ENCODE measurements around the gene ALK. TPM values are rescaled to one million over a fixed set of nuclear protein-coding genes. Genes with fewer than 3 reads are reported as not detected.

ALK gene
- total RNA-seq, 1 donor, result under 0.01 TPM

DNA sequence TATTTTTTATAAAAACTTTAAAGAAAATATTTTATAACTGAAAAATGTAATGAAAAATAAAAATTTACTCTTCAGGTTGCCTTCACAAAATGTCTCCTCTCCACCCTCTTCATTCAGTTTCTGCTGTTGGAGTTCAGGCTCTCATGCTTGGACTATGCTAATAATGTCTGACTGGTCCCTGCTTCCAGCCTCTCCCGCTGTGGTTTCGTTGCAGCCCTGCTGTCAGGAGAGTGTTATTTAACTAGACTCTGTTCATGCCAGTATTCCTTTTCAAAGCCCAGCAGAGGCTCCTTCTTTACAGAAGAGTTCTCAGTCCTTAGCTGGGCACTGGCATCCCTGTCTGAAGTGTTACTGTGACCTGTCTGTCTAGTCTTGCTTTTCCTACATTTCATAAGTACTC, 765.8 kb downstream of the ALK start:
- H3K4me1 ChIP-seq (ENCODE audit: insufficient read depth, low read length), result no peaks in the 10 kb centered on the region
- no peak overlapping the region for H3K4me2 ChIP-seq (ENCODE audit: insufficient read depth, low read length)
- H3K9me3 ChIP-seq (ENCODE audit: low read depth, low read length), result no peaks in the 10 kb centered on the region
- H3K79me2 ChIP-seq (ENCODE audit: insufficient read depth, low read length), result no peaks in the 10 kb centered on the region
- no peak overlapping the region for H2AFZ ChIP-seq (ENCODE audit: low read length)
- TF ChIP-seq, protein P1, sequence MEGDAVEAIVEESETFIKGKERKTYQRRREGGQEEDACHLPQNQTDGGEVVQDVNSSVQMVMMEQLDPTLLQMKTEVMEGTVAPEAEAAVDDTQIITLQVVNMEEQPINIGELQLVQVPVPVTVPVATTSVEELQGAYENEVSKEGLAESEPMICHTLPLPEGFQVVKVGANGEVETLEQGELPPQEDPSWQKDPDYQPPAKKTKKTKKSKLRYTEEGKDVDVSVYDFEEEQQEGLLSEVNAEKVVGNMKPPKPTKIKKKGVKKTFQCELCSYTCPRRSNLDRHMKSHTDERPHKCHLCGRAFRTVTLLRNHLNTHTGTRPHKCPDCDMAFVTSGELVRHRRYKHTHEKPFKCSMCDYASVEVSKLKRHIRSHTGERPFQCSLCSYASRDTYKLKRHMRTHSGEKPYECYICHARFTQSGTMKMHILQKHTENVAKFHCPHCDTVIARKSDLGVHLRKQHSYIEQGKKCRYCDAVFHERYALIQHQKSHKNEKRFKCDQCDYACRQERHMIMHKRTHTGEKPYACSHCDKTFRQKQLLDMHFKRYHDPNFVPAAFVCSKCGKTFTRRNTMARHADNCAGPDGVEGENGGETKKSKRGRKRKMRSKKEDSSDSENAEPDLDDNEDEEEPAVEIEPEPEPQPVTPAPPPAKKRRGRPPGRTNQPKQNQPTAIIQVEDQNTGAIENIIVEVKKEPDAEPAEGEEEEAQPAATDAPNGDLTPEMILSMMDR (IDR thresholded peaks at IDR 0.05; ENCODE audit: extremely low read depth, low read depth, low read length), result no peak
- H3K36me3 ChIP-seq (ENCODE audit: insufficient read depth, low read length), result peaks cover 66% of the 10 kb centered on the region
- H3K4me3 ChIP-seq (ENCODE audit: insufficient read depth, low read length), result no peak overlapping the region
- DNase-seq (ENCODE audit: insufficient read length, low spot score, missing footprints), result no peak
- no peak overlapping the region for H3K27ac ChIP-seq (ENCODE audit: low read depth, low read length)
- no peaks in the 10 kb centered on the region for H3K27me3 ChIP-seq (ENCODE audit: insufficient read depth, low read length)
- no peaks in the 10 kb centered on the region for H4K20me1 ChIP-seq (ENCODE audit: insufficient read depth, low read length)

DNA sequence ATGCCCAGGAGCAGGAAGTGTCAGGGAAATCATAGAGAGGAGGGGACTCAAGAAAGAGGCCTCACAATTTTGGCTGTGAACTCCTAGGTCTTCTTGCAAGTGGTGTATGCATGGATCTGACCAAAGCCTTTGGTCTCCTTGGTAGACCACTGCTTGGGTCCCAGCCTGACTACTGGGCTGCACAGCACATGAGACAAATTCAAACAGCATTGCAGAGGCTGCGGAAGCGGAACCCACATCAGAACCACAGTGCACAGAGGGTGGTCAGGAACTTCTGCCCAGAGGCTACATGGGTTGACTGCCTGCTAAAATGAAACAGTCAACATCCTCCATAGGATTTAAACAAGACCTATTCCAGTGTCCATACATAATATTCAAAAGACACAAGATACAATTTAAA, 766.8 kb downstream of the ALK start:
- Histone ChIP-seq H3K4me3 (ENCODE audit: insufficient read depth, low read length) (no peak overlapping the region), H3K4me1 (ENCODE audit: insufficient read depth, low read length) (no peaks in the 10 kb centered on the region), H3K9me3 (ENCODE audit: low read depth, low read length) (no peaks in the 10 kb centered on the region), H2AFZ (ENCODE audit: low read length) (no peak overlapping the region), H3K27ac (ENCODE audit: low read depth, low read length) (no peak overlapping the region), H3K79me2 (ENCODE audit: insufficient read depth, low read length) (no peaks in the 10 kb centered on the region), H3K27me3 (ENCODE audit: insufficient read depth, low read length) (no peaks in the 10 kb centered on the region), H3K4me2 (ENCODE audit: insufficient read depth, low read length) (no peak overlapping the region), H3K36me3 (ENCODE audit: insufficient read depth, low read length) (peaks cover 57% of the 10 kb centered on the region), H4K20me1 (ENCODE audit: insufficient read depth, low read length) (no peaks in the 10 kb centered on the region)
- TF ChIP-seq, protein P1 (IDR thresholded peaks at IDR 0.05; ENCODE audit: extremely low read depth, low read depth, low read length), result no peak
- no peak for DNase-seq (ENCODE audit: insufficient read length, low spot score, missing footprints)

DNA sequence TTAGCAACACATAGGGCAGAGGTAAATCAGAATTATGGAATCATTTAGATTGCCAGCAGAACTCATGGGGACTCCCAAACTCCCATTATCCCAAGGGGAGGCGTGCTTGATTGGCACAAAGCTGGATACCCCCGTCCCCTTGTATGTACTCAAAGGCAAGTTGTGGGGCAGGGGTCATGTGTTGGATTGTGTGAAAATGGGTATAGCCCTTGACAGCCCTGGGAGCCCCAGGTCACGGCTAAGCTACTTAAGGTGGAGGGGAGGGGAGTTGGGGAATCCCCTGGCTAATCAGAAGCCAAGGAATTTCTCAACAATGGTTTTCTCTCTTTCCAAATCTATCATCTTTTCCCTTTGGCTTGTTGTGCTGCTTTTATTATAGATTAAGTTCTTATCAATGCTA, 773.4 kb downstream of the ALK start:
- no peaks in the 10 kb centered on the region for H3K4me1 ChIP-seq (ENCODE audit: insufficient read depth, low read length)
- H2AFZ ChIP-seq (ENCODE audit: low read length), result no peak overlapping the region
- DNase-seq (ENCODE audit: insufficient read length, low spot score, missing footprints), result no peak
- H3K79me2 ChIP-seq (ENCODE audit: insufficient read depth, low read length), result peaks cover 2% of the 10 kb centered on the region
- TF ChIP-seq, protein P1 (IDR thresholded peaks at IDR 0.05; ENCODE audit: extremely low read depth, low read depth, low read length), result no peak
- H3K27me3 ChIP-seq (ENCODE audit: insufficient read depth, low read length), result no peaks in the 10 kb centered on the region
- no peaks in the 10 kb centered on the region for H4K20me1 ChIP-seq (ENCODE audit: insufficient read depth, low read length)
- H3K9me3 ChIP-seq (ENCODE audit: low read depth, low read length), result no peaks in the 10 kb centered on the region
- no peak overlapping the region for H3K4me3 ChIP-seq (ENCODE audit: insufficient read depth, low read length)
- no peak overlapping the region for H3K27ac ChIP-seq (ENCODE audit: low read depth, low read length)
- no peak overlapping the region for H3K4me2 ChIP-seq (ENCODE audit: insufficient read depth, low read length)
- H3K36me3 ChIP-seq (ENCODE audit: insufficient read depth, low read length), result peaks cover 40% of the 10 kb centered on the region

DNA sequence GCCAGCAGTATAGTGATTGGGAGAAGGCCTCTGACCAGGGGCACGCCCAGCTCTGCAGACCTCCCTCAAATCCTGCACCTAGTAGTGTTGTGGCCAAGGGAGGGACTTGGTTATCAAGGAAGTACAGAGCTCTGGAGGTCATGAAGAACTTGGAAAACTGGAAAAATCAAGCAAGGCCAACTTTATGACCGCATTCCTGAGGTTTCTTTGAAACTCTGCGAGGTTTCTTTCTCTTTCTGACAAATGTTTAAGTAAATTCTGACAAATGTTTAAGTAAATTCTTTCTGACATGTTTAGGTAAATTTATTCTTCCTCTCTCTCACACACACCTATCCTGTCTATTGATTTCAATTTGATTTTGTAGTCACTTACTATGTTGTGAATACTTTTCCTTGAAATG, 775.2 kb downstream of the ALK start:
- no peak overlapping the region for H3K27ac ChIP-seq (ENCODE audit: low read depth, low read length)

More for the DNA sequence above, 775.2 kb downstream of the ALK start:
- Histone ChIP-seq H3K4me2 (ENCODE audit: insufficient read depth, low read length) (no peak overlapping the region), H3K4me3 (ENCODE audit: insufficient read depth, low read length) (no peak overlapping the region), H3K4me1 (ENCODE audit: insufficient read depth, low read length) (no peaks in the 10 kb centered on the region), H3K9me3 (ENCODE audit: low read depth, low read length) (no peaks in the 10 kb centered on the region), H4K20me1 (ENCODE audit: insufficient read depth, low read length) (peaks cover 4% of the 10 kb centered on the region), H3K27me3 (ENCODE audit: insufficient read depth, low read length) (no peaks in the 10 kb centered on the region), H3K36me3 (ENCODE audit: insufficient read depth, low read length) (peaks cover 36% of the 10 kb centered on the region), H3K79me2 (ENCODE audit: insufficient read depth, low read length) (peaks cover 10% of the 10 kb centered on the region), H2AFZ (ENCODE audit: low read length) (no peak overlapping the region)
- TF ChIP-seq, protein P1 (IDR thresholded peaks at IDR 0.05; ENCODE audit: extremely low read depth, low read depth, low read length), result no peak
- no peak for DNase-seq (ENCODE audit: insufficient read length, low spot score, missing footprints)

Data from osteoblast (primary cell).